T-helper 22 cell (primary cell): Measurements from ENCODE around the gene RAB3B.
"Not testable (repeated sequence)": the region's sequence is repeated elsewhere in the genome, so short reads cannot be mapped to it uniquely, and the experiment has no call there.

Experiments
- DNase-seq: peaks from one replicate; pipeline ENCODE4 v3.0.0-alpha.2; 2020; ENCODE audit warnings: low read depth

RAB3B gene, protein sequence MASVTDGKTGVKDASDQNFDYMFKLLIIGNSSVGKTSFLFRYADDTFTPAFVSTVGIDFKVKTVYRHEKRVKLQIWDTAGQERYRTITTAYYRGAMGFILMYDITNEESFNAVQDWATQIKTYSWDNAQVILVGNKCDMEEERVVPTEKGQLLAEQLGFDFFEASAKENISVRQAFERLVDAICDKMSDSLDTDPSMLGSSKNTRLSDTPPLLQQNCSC

DNA sequence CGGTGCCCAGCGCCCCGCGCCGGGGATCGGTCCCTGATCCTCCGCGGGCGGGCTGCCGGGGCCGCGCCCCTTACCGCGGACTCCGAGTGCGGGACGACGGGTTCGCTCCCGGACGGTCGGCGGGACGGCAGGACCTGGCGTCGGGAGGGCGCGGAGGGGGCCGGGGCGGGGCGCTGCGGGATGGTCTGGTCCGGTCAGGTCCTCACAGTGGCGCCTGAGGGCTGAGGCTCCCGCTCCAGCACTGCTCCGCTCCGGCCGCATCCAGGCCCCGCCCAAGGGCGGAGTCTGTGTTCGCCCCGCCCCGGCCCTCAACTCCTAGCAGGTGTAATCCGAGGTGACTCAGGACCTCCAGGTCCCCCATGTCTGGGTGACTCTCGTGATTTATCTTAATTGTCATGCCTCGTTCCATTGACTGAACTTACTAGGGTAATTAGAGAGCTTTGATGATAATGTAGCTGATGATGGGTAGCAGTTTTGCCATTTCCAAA lies at the start of gene RAB3B:
Gene RAB3B (minus strand): TSS at position 223 of the 488 bp plus-strand sequence. CDS start 13,583 bp downstream, outside the sequence.
- DNase-seq, result peak; percentile 40

DNA sequence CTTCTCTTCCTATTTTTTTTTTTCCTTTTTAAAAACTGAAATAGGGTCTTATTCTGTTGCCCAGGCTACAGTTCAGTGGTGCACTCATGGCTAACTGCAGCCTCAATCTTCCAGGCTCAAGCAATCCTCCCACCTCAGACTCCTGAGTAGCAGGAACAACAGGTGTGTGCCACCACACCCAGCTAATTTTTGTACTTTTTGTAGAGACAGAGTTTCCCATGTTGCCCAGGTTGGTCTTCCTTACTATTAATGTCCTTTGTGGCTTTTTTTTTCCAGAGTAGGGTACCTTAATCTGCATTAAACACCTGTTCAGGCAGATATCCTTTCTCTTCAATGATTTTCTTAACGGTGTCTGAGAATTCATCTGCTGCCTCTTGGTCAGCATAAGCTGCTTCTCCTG lies 47.4 kb upstream of the RAB3B start:
- no peak for DNase-seq

DNA sequence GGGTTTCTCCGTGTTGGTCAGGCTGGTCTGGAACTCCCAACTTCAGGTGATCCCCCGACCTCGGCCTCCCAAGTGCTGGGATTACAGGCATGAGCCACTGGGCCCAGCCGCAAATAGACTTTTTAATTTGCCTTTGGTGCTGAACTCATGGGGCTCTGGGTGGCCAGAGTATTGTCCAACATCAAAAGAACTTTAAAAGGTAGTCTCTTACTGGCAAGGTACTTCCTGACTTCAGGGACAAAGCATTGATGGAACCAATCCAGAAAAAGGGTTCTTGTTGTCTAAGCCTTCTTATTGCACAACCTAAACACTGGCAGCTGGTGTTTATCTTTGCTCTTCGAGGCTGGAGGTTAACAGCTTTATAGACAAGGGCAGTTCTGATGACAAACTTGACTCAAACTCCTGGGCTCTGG lies 46.9 kb upstream of the RAB3B start:
- no peak for DNase-seq

DNA sequence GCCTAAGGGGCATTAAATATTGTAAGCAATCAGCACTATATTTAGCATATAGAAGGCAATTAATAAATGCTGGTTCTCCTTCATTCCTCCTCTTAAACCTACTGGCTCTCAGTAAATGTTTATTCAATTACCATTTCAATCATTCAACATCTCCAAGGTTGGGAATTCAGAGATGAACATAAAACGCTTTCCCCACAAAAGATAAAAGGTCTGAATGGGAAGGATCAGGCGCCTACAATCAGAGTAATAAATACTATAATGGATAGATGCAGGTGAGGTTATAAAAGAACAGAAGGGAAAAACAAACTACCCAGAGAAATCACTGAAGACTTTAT lies 43.5 kb upstream of the RAB3B start:
- DNase-seq, result no peak

DNA sequence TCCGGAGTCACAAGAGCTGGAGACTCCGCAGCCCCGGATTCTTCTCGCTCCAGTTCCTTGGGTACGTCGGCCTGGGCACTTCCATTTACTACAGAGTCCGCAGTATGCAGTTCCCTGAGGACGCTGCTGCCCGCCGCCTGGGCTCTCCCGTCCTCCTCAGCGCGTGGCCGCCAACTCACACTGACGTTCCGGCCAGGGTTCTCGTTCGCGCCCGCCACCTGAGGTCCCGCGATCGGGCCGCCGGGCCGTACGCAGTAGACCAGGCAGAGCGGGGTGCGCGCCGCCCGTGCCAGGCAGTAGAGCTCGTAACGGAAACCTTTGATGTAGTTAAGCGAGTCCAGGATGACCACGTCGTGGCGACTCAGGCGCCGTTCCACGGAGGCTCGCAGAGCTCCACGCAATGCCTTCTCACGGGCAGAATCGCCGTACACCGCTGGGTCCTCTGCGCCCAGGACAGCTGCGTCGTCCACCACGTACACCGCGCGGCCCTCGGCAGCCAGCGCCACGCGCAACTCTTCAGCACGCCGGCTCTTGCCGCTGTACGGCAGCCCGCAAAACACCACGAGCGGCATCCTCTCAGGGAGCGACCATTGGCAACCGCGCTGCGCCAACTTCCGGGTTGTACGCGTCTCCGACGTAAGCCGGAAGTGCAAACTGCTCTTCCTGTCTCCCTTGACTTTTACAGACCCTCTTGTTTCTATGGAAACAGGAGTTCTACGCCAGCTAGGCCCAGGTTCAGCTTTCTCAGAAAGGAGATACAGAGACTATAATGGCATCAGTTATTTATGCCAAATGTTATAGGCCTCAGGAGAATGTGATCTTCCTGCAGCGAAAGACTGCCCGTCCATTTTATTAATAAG lies 42.9 kb upstream of the RAB3B start, which contains the start of gene KTI12:
Gene KTI12 (minus strand): TSS at position 621 of the 860 bp plus-strand sequence. CDS start 49 bp downstream, at position 572.
- peak; percentile 81 for DNase-seq

DNA sequence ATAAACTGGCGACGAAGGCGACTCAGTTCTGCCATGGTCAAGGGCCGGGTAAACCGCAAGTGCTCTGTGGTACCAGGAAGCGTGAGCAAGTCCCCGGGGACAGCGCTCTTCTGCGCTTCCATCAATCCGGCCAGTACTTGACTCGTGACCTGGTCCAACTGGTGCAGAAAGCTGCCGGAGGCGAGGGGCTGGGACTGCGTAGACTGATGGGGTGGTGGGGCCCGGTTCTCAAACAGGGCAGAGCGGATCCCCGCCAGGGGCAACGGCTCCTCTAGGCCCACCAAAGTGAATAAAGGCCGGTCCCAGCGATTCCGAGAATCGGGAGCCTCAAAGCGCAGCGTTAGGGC lies 42.3 kb upstream of the RAB3B start:
- DNase-seq, result no peak

DNA sequence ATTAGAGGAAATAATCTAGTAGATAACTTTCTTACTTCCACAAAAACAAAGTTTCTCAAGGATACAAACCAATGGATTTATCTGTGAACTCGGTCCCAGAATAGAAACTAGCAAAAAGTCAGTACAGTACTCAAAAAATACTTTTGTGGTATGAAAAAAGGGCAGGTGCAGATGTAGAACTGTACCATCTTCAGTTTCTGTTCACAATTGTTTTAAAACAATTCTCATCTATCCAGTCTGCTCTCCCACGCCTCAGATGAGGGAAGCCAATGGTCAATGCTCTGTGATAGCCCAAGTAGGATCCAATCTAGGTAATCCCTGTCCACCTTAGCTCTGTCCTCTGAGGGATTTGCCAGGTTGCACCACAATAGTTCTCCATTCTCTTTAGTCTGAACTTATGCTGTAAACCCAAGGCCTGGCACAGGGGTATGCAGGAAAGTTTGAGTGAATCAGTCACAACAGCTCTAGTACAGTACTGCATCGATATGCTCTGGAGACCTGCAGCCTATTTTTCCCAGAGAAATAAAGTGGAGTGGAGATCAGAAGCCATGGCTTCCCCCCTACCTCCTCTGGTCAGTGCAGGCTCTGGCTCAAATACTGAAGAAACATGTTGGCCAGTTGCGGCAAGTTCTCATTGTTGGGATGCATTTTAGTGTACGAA lies 41.8 kb upstream of the RAB3B start:
- DNase-seq, result no peak

DNA sequence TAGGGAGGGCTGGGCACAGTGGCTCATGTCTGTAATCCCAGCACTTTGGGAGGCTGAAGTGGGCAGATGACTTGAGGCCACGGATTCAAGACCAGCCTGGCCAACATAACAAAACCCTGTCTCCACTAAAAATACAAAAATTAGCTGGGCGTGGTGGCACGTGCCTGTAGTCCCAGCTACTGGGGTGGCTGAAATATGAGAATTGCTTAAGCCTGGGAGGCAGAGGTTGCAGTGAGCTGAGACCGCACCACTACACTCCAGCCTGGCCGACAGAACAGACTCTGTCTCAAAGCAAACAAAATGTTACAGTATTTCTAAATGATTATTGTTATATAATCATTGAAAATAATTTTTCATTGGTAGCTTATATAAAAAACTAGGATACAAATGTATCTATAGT lies 38.3 kb upstream of the RAB3B start:
- not testable (repeated sequence) for DNase-seq

DNA sequence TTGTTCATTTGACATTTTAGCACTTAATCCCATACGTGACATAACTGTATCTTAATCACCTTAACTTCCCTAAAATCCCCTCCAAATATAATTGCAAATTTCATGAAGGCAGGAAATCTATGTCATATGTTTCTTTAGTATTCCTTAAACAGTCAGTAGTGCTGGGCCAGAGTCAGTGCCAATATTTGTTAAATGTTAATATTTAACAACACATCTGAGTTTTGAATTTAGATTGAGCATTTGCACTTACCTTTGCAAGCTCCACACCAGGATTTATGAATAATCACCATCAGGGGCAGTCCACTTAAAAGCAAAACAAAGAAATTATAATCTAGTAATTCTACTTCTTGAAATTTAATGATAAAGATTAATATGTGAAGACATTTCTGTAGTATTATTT lies 37.8 kb upstream of the RAB3B start:
- no peak for DNase-seq

DNA sequence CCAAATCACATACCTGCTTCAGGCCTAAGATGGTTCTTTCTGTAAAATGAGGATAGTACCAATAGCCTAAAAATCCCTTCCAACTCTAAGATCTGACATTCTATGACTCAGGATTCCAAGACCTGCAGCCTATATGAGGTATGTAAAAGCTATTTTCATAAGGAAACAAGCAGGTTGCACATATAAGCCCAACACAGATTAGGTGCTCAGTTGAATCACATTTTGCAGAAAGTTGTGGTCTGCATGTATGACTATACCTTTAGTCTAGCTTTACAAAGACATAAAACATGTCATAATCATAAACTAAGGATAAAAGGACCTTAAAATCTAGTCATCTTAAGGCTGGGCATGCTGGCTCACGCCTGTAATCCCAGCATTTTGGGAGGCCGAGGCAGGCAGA lies 35.8 kb upstream of the RAB3B start:
- DNase-seq, result no peak

DNA sequence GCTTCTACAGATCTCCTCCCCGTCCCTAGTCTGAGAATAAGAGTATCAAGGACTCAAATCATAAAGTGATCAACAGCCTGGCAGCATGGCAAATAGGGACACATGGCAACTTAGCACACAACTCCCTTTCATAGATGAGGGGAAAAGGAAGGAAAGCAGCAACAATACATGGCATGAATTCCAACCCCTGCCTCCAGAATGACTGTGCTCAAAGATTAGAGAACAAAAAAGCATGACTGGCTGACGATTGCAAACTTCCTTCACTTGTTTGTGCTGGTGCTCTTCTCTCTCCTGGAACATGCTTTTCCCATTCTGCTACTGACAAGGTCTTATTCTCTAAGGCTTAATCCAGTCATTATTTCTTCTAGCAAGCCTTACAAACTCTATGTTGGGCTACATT lies 31.6 kb upstream of the RAB3B start:
- DNase-seq, result no peak

DNA sequence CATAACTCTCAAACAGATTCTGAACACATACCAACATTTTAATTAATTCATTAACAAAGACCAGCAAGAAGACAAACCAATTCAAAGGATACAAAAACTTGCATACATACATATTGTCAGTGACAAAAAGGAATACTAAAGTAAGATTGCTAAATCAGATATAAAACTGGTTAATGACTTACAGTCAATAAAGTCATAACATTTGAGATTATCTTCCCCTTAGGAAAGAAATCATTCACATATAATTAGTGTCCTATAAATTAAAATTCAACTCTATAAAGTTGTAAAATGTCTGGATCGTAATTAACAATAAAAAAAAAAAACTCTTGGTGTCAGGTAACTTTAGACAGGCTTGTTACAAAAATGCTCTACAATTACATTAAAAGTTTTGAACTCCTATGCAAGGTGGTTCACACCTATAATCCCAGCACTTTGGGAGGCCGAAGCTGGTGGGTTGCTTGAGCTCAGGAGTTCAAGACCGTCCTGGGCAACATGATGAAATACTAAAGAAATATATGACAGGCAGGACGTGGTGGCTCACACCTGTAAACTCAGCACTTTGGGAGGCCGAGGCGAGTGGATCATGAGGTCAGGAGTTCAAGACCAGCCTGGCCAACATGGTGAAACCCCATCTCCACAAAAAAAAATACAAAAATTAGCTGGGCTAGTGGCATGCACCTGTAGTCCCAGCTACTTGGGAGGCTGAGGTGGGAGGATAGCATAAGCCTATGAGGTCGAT lies 17.7 kb upstream of the RAB3B start:
- no peak for DNase-seq

DNA sequence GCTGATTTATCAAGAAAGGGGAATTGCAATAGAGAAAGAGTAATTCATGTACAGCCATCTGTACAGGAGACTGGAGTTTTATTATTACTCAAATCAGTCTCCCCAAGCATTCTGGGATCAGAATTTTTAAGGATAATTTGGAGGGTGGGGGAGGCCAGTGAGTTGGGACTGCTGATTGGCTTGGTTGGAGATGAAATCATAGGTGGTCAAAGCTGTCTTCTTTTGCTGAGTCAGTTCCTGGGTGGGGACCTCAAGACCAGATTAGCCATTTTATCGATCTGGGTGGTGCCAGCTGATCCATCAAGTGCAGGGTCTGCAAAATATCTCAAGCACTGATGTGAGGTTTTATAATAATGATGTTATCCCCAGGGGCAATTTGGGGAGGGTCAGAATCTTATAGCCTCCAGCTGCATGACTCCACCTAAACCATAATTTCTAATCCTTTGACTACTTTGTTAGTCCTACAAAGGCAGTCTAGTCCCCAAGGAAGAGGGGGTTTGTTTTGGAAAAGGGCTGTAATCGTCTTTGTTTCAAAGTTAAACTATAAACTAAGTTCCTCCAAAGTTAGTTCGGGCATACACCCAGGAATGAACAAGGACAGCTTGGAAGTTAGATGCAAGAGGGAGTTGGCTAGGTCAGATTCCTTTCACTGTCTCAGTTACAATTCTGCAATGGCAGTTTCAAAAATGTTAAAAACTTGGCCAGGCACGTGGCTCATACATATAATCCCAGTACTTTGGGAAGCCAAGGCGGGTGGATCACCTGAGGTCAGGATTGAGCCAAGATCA lies 16.9 kb upstream of the RAB3B start:
- DNase-seq, result no peak

DNA sequence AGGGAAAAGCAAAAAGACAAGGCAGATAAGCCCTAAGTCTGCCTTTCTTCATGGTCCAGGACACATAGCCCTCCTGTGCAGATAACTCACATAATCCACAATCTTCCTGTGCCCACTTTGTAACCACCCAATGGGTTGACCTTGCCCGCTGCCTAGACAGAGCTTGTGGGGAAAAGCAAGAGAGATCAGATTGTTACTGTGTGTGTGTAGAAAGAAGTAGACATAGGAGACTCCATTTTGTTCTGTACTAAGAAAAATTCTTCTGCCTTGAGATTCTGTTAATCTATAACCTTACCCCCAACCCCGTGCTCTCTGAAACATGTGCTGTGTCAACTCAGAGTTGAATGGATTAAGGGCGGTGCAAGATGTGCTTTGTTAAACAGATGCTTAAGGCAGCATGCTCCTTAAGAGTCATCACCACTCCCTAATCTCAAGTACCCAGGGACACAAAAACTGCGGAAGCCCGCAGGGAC lies 15.6 kb upstream of the RAB3B start:
- DNase-seq, result not testable (repeated sequence)

DNA sequence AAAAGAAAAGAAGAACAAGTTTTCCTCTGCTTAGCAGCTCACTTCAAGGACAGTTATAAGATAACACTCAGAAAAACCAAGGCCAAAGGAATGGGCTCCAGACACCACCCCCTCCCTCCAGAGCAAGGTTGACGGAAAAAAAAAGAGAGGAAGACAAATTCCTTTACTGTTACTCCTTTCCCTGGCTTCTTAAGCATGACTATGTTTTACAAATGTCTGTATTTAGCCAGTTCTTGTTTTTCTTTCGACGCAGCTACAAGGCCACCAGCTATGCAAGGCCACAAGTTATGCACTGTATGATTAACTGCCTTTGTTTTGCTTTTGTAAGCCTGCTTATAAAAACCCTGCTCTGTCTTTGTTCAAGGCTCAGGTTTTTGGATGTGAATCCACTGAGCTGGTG lies 15.0 kb upstream of the RAB3B start:
- DNase-seq, result not testable (repeated sequence)

DNA sequence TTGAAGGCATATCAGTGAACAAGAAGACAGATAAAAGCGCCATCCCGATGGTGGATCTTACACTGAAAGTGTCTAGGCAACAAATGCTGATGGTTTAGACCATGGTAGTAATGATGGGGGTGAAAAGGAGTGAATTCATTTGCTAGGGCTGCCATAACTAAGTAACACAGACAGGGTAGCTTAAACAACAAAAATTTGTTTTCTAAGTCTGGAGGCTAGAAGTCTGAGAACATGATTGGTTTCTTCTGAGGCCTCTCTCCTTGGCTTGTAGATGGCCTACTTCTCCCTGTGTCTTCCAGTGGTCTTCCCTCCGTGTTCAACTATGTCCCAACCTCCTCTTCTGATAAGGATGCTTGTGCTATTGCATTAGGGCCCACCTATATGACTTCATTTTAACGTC lies 13.4 kb upstream of the RAB3B start:
- no peak for DNase-seq

DNA sequence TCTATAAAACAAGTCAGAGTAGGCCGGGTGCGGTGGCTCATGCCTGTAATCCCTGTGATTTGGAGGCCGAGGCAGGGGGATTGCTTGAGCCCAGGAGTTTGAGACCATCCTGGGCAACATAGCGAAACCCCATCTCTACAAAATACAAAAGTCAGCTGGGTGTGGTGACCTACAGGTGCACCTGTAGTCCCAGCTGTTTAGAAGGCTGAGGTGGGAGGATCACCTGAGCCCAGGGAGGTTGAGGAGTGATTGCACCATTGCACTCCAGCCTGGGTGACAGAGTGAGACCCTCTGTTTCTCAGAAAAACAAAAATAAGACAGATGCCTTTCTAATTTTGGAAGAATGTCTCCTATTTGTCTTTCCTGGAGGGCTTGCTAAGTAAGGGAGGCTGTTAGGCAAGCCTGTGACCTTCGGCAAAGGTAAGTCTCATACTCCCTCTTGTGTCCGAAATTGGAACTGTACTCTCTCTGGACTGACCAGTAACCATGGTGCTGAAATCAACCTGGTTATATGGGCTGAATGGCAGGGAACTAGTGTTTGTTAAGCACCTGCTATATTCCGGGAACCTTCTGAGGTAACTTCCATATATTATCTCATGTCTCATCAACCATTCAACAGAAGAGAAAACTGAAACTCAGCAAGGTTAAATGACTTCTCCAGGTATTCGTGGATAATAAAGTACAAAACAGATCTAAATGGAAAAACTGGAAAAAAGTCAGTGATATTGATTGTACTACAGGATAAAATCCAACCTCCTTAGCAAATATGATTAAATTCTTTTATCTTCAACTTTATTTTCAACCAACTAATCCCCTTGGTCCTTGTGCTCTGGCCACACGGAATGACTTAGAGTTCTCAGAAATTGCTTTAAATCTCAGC lies 11.8 kb upstream of the RAB3B start:
- no peak for DNase-seq

DNA sequence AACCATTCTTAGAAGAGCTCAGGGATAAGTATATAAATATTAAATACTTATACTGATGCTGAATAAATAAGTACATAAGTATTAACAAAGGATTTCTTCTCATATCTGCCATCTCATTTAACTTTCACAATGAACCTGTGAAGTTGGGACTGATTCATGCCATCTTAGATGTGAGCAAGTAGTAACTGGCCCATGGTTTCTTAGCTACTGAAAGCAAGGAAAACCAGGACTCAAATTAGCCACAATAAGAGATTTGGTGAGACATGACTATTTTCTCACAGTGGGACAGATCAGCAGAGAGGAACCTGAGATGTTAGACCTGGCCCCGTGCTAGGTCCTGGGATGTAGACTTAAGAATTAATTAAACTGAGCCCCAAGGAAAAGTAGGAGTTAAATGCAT lies 8.2 kb upstream of the RAB3B start:
- DNase-seq, result no peak

DNA sequence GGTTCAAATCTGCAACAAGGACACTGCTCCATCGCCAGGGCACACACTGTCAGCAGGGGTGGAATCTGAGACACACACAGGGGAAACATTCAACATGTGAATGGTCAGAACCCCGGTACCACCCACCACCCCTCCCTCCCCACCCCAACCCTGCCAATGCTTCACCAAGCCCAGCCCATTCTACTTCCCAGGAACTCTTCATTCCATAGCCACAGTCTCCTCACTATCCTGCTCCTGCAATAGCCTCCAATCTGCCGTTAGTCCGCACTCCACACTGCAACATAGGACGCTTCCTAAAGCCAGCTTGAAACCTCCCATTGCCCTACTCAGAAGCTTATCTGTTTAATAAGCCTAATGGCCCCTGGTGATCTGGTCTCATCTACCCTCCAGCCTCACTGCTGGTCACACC lies 7.5 kb upstream of the RAB3B start:
- no peak for DNase-seq
